ENCODE measurements around the gene NIT1. TPM values are rescaled to one million over a fixed set of nuclear protein-coding genes. Genes with fewer than 3 reads are reported as not detected.

The NIT1 gene
- total and polyA plus RNA-seq, 9 of the 15 experiments (the other 6 are each of a cell fraction or from before 2014, with no cell fraction given) = 18.4 to 76.0 (median 33.7) TPM

DNA sequence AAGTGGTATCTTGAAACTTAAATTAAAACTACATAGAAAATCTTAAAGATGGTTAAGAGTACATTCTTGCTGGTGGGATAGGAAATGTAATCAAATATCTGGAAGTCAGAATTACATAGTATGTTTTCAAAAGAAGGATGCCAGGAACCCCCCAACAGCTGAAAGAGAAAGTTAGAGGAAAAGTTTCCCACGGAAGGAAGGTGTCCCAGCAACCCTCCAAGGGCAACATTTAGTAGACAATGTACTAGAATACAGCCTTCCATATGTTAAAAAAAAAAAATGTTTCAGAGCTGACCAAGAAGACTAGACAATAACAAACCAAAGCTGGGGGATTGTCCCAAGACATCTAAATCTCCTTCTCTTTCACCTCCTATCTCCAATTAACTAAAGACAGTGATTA is 12.4 kb downstream of the NIT1 start (continued):
- TF ChIP-seq, protein P1, sequence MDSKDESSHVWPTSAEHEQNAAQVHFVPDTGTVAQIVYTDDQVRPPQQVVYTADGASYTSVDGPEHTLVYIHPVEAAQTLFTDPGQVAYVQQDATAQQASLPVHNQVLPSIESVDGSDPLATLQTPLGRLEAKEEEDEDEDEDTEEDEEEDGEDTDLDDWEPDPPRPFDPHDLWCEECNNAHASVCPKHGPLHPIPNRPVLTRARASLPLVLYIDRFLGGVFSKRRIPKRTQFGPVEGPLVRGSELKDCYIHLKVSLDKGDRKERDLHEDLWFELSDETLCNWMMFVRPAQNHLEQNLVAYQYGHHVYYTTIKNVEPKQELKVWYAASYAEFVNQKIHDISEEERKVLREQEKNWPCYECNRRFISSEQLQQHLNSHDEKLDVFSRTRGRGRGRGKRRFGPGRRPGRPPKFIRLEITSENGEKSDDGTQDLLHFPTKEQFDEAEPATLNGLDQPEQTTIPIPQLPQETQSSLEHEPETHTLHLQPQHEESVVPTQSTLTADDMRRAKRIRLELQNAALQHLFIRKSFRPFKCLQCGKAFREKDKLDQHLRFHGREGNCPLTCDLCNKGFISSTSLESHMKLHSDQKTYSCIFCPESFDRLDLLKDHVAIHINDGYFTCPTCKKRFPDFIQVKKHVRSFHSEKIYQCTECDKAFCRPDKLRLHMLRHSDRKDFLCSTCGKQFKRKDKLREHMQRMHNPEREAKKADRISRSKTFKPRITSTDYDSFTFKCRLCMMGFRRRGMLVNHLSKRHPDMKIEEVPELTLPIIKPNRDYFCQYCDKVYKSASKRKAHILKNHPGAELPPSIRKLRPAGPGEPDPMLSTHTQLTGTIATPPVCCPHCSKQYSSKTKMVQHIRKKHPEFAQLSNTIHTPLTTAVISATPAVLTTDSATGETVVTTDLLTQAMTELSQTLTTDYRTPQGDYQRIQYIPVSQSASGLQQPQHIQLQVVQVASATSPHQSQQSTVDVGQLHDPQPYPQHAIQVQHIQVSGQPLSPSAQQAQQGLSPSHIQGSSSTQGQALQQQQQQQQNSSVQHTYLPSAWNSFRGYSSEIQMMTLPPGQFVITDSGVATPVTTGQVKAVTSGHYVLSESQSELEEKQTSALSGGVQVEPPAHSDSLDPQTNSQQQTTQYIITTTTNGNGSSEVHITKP (IDR thresholded peaks at IDR 0.05; ENCODE audit: partially characterized antibody) = no peak
- TF ChIP-seq, protein P2, sequence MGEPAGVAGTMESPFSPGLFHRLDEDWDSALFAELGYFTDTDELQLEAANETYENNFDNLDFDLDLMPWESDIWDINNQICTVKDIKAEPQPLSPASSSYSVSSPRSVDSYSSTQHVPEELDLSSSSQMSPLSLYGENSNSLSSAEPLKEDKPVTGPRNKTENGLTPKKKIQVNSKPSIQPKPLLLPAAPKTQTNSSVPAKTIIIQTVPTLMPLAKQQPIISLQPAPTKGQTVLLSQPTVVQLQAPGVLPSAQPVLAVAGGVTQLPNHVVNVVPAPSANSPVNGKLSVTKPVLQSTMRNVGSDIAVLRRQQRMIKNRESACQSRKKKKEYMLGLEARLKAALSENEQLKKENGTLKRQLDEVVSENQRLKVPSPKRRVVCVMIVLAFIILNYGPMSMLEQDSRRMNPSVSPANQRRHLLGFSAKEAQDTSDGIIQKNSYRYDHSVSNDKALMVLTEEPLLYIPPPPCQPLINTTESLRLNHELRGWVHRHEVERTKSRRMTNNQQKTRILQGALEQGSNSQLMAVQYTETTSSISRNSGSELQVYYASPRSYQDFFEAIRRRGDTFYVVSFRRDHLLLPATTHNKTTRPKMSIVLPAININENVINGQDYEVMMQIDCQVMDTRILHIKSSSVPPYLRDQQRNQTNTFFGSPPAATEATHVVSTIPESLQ (CRISPR knock-in tag; IDR thresholded peaks at IDR 0.05) = no peak
- no peak for TF ChIP-seq HNRNPUL1 (IDR thresholded peaks at IDR 0.05; ENCODE audit: low read length)

Data from K562 (cell line).